T follicular helper cell (primary cell): ENCODE data around the gene ARHGAP28.
"Not testable (repeated sequence)": the region's sequence is repeated elsewhere in the genome, so short reads cannot be mapped to it uniquely, and the experiment has no call there.

Experiments
- DNase-seq: peaks from one replicate; pipeline ENCODE4 v3.0.0-alpha.2; 2020; ENCODE audit warnings: low read depth

The ARHGAP28 gene

DNA sequence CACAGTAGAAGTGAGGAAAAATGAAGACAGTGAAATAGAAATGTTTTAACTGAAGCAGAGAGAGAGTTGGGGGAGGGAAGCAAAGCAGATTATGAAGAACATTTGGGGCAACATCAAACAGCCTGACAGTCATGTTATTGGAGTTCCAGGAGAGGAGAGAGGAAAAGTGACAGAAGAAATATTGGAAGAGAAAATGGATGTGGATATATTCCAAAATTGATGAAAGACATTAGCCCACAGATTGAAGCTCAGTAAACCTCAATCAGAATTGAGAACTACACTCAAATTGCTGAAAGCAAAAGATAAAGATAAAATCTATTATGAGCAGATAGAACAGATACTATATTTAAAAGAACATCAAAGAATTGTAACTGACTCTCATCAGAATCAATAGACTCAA, 90.8 kb downstream of the ARHGAP28 start:
- DNase-seq, result no peak

DNA sequence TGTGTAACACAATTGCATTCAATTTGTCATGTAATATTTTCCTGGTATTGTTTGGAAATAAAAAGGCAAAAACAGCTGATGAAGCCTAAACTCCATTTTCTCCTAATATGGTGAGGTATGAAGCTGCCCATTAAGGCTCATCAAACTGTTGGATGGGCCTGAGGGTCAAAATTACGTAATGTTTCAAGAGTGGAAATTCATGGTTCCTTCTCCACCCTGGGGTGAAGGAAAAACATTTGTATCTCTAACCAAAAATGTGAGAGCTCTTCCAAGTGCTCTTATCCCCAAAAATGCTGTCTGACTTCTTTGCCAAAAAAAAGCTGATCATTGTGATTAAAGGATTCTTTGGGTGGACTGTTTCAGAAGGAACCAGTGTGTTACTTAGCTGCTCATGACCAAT, 91.8 kb downstream of the ARHGAP28 start:
- DNase-seq, result no peak

DNA sequence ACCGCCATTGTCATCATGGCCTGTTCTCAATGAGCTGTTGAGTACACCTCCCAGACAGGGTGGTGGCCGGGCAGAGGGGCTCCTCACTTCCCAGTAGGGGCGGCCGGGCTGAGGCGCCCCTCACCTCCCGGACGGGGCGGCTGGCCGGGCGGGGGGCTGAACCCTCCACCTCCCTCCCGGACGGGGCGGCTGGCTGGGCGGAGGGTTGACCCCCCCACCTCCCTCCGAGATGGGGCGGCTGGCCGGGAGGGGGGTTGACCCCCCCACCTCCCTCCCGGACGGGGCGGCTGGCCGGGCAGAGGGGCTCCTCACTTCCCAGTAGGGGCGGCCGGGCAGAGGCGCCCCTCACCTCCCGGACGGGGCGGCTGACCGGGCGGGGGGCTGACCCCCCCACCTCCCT, 97.6 kb downstream of the ARHGAP28 start:
- not testable (repeated sequence) for DNase-seq

DNA sequence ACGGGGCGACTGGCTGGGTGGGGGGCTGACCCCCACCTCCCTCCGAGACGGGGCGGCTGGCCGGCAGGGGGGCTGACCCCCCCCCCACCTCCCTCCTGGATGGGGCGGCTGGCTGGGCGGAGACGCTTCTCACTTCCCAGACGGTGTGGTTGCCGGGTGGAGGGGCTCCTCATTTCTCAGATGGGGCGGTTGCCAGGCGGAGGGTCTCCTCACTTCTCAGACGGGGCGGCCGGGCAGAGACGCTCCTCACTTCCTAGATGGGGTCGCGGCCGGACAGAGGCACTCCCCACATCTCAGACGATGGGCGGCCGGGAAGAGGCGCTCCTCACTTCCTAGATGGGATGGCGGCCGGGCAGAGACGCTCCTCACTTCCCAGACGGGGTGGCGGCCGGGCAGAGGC, 98.0 kb downstream of the ARHGAP28 start:
- not testable (repeated sequence) for DNase-seq

DNA sequence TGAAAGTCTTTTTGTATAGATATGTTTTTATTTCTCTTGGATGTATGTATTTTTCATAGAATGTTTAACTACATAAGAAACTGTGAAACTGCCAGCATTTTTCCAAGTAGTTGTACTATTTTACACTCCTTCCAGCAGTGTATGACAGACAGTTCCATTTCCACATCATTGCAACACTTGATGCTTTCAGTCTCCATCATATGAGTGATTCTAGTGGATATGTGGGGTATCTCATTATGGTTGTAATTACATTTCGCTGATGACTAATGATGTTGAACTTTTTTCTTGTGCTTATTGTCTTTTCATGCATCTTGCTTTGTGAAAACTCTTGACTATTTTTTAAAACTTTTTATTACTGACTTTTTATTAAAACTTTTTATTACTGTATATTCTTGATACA, 101.4 kb downstream of the ARHGAP28 start:
- no peak for DNase-seq

DNA sequence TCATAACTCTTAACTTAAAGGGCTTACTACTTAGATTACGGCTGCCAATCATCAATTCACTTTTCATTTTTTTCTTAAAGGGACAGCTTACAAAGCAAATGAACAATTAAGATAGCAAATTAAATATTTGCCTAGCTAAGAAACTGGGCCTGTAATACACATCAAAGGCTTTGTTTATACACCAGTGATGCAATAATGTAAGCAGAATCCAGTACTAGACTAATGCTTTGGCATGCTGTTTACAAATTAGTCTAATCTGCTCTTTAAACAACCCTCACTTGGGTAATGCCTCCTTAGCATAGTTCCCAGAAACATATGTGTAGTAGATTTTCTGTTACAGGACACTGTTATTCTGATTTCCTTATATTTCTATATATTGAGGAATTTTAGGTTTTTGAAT, 105.8 kb downstream of the ARHGAP28 start:
- DNase-seq, result no peak

DNA sequence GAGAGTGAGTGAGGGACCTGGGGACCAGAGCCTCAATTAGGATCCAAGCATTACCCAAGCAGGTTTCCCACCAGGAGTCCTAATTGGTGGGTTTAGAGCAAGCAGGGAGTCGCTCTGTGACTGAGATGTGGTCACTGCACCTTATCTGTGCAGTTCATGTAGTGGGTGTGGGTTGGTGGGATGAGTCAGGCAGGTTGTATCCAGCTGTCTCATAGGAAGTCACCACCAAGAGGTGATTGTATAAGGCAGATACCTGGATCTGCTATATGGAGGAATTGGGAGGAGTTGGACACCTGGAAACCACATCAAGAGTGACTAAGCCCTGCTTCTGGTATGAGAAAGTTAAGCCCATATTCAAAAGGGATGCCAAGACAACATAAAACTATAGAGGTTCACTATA, 106.8 kb downstream of the ARHGAP28 start:
- no peak for DNase-seq

DNA sequence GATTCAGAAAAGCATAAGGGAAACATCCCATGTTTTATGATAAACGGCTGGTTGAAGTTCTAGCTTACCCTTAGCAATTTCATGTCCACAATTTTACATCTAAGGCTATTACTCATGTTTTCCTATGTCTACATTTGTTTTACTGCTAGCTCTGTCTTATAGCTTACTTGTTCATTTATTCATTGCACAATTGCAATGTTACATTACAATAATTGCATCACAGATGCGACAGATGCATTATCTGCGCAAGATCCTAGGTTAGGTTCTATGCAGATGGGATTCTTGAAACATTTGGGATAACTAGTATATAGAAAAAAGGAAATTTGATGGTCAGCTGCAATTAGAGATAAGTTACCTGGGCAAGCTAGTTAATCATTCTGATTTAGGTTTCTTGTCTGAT, 108.4 kb downstream of the ARHGAP28 start:
- no peak for DNase-seq

DNA sequence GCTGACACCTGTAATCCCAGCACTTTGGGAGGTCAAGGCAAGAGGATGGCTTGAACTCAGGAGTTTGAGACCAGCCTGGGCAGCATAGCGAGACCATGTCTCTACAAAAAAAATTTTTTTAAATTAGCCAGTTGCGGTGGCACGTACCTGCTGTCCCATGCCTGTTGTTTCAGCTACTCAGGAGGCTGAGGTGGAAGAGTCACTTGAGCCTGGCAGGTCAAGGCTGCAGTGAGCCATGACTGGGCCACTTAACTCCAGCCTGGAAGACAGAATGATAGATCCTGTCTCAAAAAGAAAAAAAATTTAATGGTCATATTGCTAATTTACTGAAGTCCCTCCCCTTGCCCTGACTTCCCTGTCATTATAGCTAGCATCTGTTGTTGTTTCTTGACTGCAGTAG, 112.6 kb downstream of the ARHGAP28 start:
- no peak for DNase-seq

DNA sequence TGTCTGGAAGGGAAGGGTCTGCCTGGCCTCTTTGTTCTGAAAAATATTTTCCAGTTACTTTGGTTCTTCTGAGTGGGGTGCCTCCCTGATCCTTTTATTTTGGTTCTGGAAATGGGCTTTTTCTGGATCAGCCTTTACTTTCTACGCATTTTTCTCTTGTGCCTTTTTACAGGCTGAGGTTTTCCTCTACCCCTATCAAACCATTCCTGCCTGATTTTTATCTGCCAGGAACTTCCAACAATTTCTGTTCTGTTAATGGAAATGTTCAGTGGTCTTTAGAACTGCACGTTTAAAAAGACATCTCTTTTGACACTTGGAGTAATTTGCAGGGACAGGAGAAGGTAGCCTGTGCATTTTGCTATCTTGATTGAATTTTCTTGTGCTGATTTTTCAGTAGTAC, 113.8 kb downstream of the ARHGAP28 start:
- DNase-seq, result no peak

DNA sequence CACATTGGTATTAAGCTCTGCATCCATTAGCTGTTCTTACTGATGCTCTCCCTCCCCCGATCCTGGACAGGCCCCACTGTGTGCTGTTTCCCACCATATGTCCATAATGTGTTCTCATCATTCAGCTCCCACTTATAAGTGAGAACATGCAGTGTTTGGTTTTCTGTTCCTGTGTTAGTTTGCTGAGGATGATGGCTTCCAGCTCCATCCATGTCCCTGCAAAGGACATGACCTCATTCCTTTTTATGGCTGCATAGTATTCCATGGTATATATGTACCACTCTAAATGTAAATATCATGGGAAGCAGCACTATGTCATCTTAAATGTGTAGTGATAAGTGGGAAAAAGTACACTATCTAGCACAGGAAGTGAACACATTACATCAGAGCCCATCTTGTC, 116.0 kb downstream of the ARHGAP28 start:
- not testable (repeated sequence) for DNase-seq

DNA sequence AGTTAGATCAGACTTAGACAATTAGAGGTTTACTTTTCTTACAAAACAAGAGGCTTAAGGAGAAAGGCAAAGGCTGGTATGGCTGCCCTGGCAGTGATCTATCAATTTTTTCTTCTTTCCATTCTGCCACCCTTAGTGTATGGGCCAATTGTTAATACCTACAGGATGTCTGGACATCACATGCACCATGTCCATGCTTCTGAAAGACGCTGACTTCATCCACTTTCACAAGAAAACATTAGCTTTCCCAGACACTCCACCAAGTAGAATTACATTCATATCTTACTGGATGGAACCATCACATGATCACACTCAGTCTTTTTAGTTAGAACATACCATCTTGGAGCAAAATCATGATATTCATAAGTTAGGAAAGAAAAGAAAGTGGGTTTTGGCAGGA, 120.9 kb downstream of the ARHGAP28 start:
- DNase-seq, result no peak

DNA sequence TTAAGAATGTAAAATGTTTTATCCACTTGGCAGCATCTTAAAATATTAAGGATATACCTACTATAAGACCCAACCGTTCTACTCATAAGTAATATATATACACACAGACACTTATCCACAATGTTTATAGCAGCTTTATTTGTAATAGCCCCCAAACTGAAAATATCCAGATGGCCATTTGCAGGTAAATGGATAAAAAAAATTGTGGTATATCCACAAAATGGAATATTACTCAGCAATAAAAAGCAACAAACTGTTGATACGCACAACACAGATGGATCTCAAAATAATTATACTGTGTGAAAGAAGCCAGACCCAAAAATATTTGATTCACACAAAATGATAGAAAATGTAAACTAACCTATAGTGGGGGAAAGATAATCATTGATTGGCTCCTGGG, 122.0 kb downstream of the ARHGAP28 start:
- no peak for DNase-seq

DNA sequence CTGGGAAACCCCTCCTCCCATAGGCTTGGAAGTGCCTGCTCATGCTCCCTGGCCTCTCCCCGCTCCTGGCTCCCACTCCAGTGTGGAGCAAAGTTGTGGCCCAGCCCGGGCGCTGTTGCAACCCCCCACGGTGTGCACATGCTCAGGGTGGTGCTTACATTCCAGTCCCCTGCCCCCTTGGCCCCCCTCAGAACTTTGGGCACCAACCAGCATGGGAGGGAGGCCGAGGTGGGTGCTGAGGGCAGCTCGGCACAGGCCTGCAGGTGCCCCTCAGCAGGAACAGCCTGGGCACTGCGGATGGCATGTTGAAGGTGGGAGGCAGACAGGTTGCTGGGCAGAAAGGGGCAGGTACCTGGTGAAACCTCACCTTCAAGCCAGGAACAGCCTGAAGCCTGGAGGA, 125.3 kb downstream of the ARHGAP28 start:
- no peak for DNase-seq

DNA sequence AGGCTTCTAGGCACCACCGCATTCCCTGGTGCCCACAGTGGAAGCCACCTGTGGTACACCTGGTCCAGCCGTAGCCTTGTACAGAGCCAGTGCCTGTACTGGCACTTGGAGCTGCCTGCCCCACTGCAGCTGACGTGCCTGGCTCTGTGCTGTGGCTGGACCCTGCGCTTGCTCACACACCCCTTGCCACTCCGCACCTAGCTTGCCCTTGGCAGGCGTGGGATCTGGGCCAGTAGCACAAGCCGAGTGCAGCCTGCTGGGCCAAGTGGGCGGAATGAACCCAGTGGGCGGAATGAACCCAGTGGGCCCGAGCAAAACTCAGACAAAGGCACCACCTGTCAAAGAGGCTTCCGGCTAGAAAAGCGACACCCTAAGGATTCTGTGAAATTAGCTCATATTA, 126.3 kb downstream of the ARHGAP28 start:
- DNase-seq, result no peak

DNA sequence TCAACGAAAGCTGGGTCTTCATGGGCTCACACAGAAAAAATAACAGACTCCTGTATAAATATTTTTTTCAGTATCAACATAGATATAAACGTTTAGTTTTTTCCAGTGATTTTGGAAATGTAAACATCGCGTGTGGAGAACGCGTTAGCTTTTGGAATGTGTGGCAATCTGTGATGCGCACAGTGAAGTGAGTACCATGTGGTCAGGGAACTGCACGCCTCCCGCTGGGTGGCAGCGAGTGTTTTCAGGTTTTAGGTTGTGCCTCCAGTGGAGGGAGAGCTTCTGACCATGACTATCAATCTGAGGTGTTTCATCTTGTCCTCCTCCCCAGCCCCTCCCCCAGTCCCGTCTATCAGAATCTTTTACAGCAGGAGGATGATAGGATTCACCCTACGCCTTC, 127.8 kb downstream of the ARHGAP28 start:
- no peak for DNase-seq

DNA sequence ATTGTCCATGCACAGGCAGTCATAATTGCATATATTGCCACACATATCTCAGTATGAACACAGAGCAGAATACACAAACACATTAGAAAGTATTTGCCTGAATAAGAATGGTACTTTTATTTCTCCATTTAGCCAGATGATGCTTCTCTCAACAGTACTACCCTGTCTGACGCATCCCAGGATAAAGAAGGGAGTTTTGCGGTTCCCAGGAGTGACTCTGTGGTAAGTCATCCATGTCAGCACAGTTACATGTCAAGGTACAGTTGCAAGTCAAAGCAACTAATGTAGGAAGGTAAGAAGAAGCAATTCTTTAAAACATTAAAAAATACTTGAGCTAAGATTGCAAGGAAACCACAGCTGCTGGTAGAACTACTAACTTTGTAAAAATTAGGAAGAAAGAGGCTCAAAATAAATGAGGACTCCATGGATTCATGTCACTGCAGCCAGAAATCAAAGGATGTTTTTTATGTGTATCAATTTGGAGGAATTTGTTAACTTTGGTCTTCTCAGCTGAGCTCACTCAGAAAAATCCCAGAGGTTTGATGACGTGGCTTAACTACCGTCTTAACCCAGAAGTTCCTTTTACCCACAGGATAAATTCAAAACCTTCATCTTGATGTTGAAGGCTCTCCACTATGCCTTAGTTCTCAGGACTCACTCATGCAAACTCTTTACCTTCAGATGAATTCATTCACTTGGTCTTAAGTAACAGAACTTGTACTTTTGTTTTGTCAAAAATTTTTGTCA, 130.3 kb downstream of the ARHGAP28 start:
- no peak for DNase-seq

DNA sequence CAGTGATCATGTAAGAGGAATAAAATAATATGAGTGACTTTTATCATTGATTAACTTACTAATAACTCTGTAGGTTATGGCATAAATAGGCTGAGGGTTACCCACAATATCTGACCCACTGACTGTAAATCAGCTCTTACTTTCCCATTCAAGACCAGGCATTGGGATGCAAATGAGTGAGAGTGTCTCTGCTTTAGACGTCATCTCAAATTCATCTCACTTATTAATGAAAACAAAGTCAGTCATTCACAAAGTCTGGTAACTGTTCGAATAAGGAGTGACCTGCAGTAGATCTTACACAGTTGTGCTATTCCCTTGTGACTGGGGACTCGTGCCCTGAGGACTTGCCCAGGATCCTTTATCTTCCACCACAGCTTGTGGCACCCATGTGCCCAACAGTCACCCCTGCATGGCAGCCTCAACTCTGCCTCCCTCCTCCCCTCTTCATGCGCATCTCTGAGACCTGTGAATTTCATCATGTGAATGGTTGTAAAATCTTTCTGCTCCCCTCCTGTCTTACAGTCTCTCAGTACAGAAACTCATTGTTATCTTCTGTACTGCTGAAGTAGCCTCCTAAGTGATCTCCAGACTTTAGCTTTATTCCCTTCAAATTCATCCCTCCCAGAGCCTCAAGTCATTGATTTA, 131.4 kb downstream of the ARHGAP28 start:
- no peak for DNase-seq

DNA sequence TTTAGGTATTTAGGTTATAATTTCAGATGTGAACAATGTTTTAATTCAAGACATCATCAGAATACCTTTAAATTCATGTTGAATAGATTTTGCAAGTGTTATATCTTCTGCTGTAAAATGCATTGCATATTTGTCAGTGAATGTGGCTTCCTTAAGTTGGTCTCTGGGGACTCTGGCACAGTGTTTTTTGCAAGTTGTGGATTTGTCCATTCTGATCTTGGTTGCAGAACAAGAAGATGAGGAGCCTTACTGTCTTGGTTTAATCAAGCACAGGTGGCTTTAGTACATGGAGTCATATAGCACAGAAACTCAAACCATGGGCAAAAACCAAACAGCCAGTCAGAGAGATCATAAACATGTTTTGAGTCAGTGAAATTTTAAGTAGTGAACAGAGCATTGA, 135.7 kb downstream of the ARHGAP28 start:
- no peak for DNase-seq

DNA sequence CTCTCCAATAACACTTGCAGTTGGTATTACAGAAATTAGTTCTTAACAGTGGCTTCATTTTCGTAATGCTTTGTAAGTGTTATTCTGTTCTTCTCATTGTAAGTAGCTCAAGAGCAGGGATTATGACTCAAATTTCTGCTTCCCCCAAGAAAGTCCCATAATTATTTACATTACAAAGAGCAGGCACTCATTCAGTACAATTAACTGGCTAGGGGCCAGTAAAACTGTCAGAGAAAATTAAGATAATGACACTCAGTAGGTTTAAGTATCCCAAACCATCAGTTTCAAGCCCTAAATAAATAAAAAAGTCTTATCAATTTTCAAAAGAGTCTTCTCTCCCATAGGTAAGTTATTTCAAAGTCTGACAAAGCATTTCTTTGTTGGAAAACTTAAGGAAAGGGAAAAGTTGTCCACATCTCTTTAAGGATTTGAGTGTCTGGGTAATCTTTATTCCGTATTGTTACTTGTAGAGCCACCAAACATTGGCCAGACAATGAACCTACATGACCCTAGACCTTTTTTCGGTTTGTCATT, 137.1 kb downstream of the ARHGAP28 start:
- no peak for DNase-seq

DNA sequence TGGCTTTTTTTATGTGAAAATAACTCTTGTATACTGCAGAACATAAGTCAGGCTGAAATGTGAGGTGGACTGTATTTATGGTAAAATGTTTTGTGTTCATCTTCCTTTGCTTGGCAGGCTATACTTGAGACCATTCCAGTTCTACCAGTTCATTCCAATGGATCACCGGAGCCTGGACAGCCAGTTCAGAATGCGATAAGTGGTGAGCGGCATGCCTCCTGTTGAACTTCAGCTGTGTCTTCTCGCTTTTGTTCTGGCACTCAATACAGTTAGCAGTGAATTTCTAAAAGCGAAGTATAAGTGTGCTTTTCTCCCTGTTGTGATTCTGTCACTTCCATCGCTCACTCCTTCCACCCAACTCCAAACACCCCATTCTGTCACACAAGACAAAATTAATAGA, 138.5 kb downstream of the ARHGAP28 start:
- DNase-seq, result no peak

DNA sequence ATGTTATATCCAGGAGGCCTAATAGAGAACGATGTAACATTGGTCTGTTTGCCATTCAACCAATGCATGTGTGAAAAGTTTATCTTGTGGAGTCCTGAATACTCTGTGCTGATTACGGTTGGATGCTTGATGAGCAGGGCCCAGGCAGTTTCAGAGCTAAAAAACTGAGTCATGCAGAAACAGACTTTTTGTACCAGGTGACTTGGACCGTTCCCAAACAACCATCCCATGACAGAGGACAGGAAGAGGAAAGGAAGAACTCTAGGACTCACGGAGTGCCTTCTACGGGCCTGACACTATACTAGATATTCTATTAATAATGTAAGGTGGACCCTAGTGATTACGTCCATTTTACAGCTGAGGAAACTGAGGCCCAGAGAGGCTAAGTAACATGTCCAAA, 142.1 kb downstream of the ARHGAP28 start:
- DNase-seq, result no peak

DNA sequence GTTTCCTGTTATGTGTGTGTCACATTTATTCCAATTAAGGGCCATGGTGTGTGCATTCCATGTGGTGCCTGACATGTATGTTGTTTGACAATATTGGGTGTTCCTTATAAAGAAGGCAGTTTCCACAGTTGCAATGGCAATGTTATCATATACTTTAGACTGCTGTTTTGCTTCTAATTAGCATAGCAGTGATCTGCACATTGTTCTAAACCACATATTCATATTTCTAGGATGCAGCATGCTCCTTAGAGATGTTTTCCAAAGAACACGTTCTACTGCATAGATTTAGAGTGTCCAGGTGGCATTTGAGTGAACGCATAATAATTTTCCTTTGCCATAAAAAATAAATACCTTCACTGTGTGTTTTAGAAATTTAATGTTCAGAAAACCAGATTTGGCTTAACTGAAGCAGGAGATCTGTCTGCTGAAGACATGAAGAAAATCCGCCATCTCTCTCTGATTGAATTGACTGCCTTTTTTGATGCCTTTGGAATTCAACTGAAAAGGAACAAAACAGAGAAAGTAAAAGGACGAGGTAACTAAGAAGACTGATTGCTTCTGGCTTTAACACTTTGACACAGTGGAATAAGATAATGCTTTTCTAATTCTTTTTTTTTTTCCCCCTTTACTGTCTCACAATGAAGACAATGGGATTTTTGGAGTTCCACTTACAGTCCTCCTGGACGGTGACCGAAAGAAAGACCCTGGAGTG, 143.7 kb downstream of the ARHGAP28 start:
- DNase-seq, result no peak
